ENCODE results near the gene RBM8A.

RBM8A gene

GRCh38 chr1:145891587-145892485 is 35.4 kb downstream of the RBM8A start:
- no peaks in the 10 kb centered on the region for H3K9me3 ChIP-seq (ENCODE audit: control insufficient read depth, insufficient read depth, low read depth, low read length)
- CTCF ChIA-PET: interaction anchor here (0.5 to 11.9 kb wide), 41 partner anchors 9 to 144 kb away, joined by 3 to 222 read pairs (median 5); partner anchors contain the start of genes ANKRD34A, HJV, ITGA10 and LIX1L
- POLR2A ChIA-PET: interaction anchor here (0.6 to 2.7 kb wide), 14 partner anchors 10 to 146 kb away, joined by 3 to 41 read pairs (median 5); partner anchors contain the start of genes ANKRD34A, LIX1L, NUDT17 and PIAS3
- H3K27ac ChIP-seq (ENCODE audit: extremely low read depth, low read depth, low read length): peak overlapping the region; percentile 66
- H3K36me3 ChIP-seq (ENCODE audit: control insufficient read depth in 2 of 2, insufficient read depth in 1 of 2, low read length in 2 of 2): no peaks in the 10 kb centered on the region
- peaks cover 15% of the 10 kb centered on the region for H3K4me1 ChIP-seq (ENCODE audit: control insufficient read depth, insufficient read depth, low read length)
- no peak overlapping the region for H3K4me3 ChIP-seq (ENCODE audit: low read depth, low read length)
- no peak for TF ChIP-seq ZNF223 (tag by site-specific recombination; IDR thresholded peaks at IDR 0.05)
- TF ChIP-seq ZNF654 (tag by site-specific recombination; IDR thresholded peaks at IDR 0.05; ENCODE audit: low read depth): peak; percentile 96
- TF ChIP-seq ZNF514 (tag by site-specific recombination; IDR thresholded peaks at IDR 0.05): no peak
- TF ChIP-seq ZBTB10 (tag by site-specific recombination; IDR thresholded peaks at IDR 0.05): peak; percentile 58; the same call in 1 of the 2 replicates
- TF ChIP-seq ZNF19 (tag by site-specific recombination; IDR thresholded peaks at IDR 0.05; ENCODE audit: low read depth): no peak
- TF ChIP-seq, protein P1, sequence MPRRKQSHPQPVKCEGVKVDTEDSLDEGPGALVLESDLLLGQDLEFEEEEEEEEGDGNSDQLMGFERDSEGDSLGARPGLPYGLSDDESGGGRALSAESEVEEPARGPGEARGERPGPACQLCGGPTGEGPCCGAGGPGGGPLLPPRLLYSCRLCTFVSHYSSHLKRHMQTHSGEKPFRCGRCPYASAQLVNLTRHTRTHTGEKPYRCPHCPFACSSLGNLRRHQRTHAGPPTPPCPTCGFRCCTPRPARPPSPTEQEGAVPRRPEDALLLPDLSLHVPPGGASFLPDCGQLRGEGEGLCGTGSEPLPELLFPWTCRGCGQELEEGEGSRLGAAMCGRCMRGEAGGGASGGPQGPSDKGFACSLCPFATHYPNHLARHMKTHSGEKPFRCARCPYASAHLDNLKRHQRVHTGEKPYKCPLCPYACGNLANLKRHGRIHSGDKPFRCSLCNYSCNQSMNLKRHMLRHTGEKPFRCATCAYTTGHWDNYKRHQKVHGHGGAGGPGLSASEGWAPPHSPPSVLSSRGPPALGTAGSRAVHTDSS (tag by site-specific recombination; IDR thresholded peaks at IDR 0.05): peak; percentile 54
- peak; percentile 55; the same call in 1 of the 2 replicates for TF ChIP-seq ZNF664 (tag by site-specific recombination; IDR thresholded peaks at IDR 0.05)
- TF ChIP-seq ZBTB6 (tag by site-specific recombination; IDR thresholded peaks at IDR 0.05): no peak
- TF ChIP-seq ZNF169 (tag by site-specific recombination; IDR thresholded peaks at IDR 0.05): no peak
- no peak for TF ChIP-seq ZNF830 (tag by site-specific recombination; IDR thresholded peaks at IDR 0.05; ENCODE audit: low read depth)
- TF ChIP-seq ZNF24 (tag by site-specific recombination; IDR thresholded peaks at IDR 0.05): peak; percentile 96
- no peak for TF ChIP-seq ZBTB26 (tag by site-specific recombination; optimal IDR thresholded peaks at IDR 0.05)
- TF ChIP-seq ZNF391 (tag by site-specific recombination; IDR thresholded peaks at IDR 0.05; ENCODE audit: borderline replicate concordance, low read depth): peak; percentile 45; the same call in 1 of the 2 replicates
- TF ChIP-seq ZNF624 (tag by site-specific recombination; IDR thresholded peaks at IDR 0.05): no peak
- TF ChIP-seq ZNF341 (tag by site-specific recombination; IDR thresholded peaks at IDR 0.05; ENCODE audit: low read depth): peak; percentile 97
- no peak for TF ChIP-seq ZNF174 (tag by site-specific recombination; IDR thresholded peaks at IDR 0.05)
- no peak for TF ChIP-seq HOXA7 (CRISPR knock-in tag; IDR thresholded peaks at IDR 0.05; ENCODE audit: borderline replicate concordance)
- 0 out of 2 replicates have a peak, but pooled peaks have one; percentile 51 for TF ChIP-seq ZFP69B (tag by site-specific recombination; IDR thresholded peaks at IDR 0.05)
- TF ChIP-seq, protein P2, sequence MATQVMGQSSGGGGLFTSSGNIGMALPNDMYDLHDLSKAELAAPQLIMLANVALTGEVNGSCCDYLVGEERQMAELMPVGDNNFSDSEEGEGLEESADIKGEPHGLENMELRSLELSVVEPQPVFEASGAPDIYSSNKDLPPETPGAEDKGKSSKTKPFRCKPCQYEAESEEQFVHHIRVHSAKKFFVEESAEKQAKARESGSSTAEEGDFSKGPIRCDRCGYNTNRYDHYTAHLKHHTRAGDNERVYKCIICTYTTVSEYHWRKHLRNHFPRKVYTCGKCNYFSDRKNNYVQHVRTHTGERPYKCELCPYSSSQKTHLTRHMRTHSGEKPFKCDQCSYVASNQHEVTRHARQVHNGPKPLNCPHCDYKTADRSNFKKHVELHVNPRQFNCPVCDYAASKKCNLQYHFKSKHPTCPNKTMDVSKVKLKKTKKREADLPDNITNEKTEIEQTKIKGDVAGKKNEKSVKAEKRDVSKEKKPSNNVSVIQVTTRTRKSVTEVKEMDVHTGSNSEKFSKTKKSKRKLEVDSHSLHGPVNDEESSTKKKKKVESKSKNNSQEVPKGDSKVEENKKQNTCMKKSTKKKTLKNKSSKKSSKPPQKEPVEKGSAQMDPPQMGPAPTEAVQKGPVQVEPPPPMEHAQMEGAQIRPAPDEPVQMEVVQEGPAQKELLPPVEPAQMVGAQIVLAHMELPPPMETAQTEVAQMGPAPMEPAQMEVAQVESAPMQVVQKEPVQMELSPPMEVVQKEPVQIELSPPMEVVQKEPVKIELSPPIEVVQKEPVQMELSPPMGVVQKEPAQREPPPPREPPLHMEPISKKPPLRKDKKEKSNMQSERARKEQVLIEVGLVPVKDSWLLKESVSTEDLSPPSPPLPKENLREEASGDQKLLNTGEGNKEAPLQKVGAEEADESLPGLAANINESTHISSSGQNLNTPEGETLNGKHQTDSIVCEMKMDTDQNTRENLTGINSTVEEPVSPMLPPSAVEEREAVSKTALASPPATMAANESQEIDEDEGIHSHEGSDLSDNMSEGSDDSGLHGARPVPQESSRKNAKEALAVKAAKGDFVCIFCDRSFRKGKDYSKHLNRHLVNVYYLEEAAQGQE (tag by site-specific recombination; IDR thresholded peaks at IDR 0.05): peak; percentile 19; the same call in 1 of the 2 replicates
- no peak for TF ChIP-seq ZNF426 (tag by site-specific recombination; IDR thresholded peaks at IDR 0.05)
- TF ChIP-seq ZNF544 (tag by site-specific recombination; IDR thresholded peaks at IDR 0.05): no peak
- TF ChIP-seq, protein P3, sequence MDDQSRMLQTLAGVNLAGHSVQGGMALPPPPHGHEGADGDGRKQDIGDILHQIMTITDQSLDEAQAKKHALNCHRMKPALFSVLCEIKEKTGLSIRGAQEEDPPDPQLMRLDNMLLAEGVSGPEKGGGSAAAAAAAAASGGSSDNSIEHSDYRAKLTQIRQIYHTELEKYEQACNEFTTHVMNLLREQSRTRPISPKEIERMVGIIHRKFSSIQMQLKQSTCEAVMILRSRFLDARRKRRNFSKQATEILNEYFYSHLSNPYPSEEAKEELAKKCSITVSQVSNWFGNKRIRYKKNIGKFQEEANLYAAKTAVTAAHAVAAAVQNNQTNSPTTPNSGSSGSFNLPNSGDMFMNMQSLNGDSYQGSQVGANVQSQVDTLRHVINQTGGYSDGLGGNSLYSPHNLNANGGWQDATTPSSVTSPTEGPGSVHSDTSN (CRISPR knock-in tag; IDR thresholded peaks at IDR 0.05): no peak
- no peak for TF ChIP-seq ZBTB1 (tag by site-specific recombination; IDR thresholded peaks at IDR 0.05)
- TF ChIP-seq WT1 (tag by site-specific recombination; IDR thresholded peaks at IDR 0.05): peak; percentile 92
